Renal pelvis (tissue), 4 donors: ENCODE measurements around the gene SETBP1. TPM values are rescaled to one million over a fixed set of nuclear protein-coding genes. Genes with fewer than 3 reads are reported as not detected.
A peak's percentile ranks its signal among the peaks of the same experiment; 100 is the strongest.
"Not testable (repeated sequence)": the region's sequence is repeated elsewhere in the genome, so short reads cannot be mapped to it uniquely, and the experiment has no call there.

Source experiments
- DNase-seq: peaks from one replicate; pipeline ENCODE4 v3.0.0-alpha.2; 2013
- polyA plus RNA-seq, 3 donors: library from polyadenylated mRNA; unstranded; fragments of 120-200 nt; gene quantifications; one replicate each; pipeline ENCODE4 v1.2.1, GENCODE V29; 2013; ENCODE audit not compliant: insufficient read length in 3 of 3

The SETBP1 gene
- polyA plus RNA-seq, 3 donors: 27.8 to 35.1 (median 31.0) TPM

DNA sequence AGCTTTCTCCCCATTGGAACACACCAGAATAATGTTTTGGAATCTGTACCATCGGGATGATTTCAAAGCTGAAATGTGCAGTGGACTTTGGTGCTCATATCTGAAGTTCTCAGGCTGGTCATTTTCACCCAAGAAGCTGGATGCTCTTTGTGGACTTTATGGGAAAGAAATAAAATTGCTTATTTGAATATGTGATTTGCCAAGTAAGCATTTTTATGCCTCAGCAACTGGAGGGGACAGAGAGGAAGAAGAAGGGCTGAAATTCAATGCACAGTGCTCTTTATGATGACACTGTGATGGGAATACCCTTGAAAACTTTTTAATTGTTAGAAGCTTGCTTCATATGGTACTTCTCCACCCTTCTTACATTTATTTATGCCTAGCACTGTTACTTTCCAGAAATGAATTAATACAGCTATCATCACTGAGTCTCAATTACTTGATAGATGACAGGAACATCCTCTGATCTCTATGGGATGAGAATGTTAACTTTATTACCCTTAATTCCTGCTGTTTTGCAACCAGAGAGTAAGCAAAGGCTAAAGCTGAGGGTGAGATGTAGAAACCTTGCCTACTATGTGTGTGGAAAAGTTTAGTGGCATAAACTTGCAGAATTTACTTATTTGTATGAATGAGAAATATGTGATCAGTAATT is 23.6 kb downstream of the SETBP1 start:
- no peak for DNase-seq

- DNase-seq: no peak
Observed at GRCh38 chr18:44705075-44705675, 24.5 kb downstream of the SETBP1 start.

DNA sequence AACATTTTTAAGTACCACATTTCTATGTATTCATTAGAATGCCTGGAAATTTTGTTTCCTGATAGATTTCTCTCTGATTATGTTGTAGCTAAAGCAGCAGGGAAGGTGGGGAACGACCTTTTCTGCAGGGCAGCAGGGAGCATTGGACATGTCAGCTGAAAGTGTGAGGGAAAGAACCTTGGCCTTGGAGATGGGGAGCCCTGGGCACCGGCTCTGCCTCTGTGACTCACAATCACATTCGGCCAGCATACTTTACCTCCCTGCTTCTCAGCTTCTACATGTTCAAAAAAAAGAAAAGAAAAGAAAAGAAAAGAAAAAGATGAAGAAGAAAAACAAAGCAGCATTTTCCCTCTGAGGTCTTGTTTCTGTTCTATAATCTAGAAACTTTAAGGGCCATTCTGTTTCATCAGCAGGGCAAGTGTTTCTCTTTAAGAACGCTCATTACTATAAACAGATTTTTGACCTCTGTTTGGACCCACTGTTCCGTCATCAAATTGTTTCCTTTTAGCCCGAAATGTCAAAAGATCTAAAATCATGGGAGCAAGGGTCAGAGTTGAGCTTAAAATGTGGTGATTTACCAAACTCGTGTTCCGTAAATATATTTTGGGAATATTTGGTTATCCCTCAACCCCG is 27.9 kb downstream of the SETBP1 start:
- no peak for DNase-seq

GRCh38 chr18:44709307-44710126 is 28.8 kb downstream of the SETBP1 start:
- DNase-seq: no peak

- DNase-seq: no peak
Observed at GRCh38 chr18:44710931-44711330, 30.2 kb downstream of the SETBP1 start.

- no peak for DNase-seq
Observed at GRCh38 chr18:44712025-44712424, 31.3 kb downstream of the SETBP1 start.

DNA sequence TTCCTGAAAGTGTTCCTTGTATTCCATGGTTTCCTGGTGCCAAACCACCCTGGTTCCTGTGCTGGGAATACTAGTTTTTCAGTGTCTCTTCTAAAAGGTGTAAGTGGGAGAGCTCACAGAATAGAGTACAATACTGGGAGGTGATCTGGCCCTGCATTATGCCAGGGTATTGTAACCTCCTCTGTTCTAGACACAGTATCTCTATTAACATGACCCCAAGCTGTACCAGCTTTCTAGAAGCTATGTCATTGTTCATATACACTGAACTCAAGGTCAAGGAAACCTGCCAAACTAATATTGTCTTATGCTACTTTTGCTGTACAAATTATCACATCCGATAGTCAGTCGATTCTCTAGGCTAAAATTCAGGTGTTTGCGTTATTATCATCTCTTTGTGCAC is 32.7 kb downstream of the SETBP1 start:
- DNase-seq: no peak

DNA sequence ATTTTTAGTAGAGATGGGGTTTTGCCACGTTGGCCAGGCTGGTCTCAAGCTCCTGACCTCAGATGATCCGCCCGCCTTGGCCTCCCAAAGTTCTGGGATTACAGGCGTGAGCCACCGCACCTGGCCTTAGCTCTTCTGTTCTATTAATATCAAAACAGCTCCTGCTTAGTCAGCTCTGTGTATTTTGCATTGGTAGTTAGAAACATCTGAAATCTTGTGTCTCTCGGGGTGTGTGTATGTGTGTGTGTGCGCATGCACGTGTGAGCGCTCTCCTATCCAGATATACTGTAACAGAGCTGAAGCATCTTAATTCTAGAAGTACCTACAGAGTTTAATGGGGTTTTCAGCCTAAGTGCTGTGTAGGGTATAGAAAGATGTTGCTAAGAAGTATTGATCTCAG is 33.7 kb downstream of the SETBP1 start:
- DNase-seq: no peak

DNA sequence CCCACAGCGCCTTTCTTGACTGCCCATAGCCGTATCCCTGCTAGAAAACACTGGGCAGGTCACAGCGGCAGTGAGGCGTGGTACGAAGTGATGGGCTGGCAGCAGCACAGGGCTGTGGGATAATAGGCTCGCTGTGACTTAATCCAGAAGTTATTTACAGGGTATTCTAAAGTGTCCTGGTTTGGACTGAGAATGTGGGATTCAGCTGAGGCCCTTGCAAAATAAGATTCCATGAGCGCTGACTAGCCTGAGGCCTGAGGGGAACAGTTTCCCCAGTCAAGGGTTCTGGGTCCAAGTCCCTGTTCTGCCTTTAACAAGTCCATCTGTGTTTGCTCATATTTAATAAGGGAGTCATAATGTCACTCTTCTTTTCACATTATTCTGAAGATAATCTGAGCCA is 34.6 kb downstream of the SETBP1 start:
- peak; percentile 73 for DNase-seq

- DNase-seq: no peak
Observed at GRCh38 chr18:44715842-44716241, 35.2 kb downstream of the SETBP1 start.

- no peak for DNase-seq
Observed at GRCh38 chr18:44716697-44717163, 36.0 kb downstream of the SETBP1 start.

DNA sequence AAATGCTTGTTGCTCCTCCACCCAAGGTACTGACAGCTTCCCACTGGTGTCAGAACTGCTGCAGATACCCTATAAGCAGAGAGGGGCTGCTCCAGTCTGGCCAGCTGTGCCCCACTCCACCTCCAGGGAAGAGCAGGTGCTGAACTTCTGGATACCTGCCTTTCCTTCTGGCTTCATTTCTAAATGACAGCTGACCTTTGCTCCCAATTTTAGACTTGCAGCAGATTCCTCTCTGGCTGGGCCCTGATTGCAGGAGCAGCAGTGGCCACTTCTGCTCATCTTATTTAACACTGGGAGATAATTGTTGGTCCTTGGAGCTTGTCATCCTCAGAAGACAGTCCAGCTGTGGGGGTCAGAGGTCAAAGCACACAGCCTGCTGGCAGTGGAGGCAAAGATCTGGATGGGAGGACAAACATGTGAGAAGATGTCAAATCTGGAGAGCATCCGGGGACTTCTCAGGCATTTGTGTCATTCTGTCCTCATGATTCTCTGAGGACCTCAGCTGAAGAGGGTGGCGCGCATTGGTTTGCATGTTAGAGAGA is 38.9 kb downstream of the SETBP1 start:
- no peak for DNase-seq

- DNase-seq: not testable (repeated sequence)
Observed at GRCh38 chr18:44721748-44722147, 41.1 kb downstream of the SETBP1 start.

GRCh38 chr18:44723411-44723810 is 42.7 kb downstream of the SETBP1 start:
- DNase-seq: no peak

- DNase-seq: no peak
Observed at GRCh38 chr18:44724105-44724778, 43.6 kb downstream of the SETBP1 start.

DNA sequence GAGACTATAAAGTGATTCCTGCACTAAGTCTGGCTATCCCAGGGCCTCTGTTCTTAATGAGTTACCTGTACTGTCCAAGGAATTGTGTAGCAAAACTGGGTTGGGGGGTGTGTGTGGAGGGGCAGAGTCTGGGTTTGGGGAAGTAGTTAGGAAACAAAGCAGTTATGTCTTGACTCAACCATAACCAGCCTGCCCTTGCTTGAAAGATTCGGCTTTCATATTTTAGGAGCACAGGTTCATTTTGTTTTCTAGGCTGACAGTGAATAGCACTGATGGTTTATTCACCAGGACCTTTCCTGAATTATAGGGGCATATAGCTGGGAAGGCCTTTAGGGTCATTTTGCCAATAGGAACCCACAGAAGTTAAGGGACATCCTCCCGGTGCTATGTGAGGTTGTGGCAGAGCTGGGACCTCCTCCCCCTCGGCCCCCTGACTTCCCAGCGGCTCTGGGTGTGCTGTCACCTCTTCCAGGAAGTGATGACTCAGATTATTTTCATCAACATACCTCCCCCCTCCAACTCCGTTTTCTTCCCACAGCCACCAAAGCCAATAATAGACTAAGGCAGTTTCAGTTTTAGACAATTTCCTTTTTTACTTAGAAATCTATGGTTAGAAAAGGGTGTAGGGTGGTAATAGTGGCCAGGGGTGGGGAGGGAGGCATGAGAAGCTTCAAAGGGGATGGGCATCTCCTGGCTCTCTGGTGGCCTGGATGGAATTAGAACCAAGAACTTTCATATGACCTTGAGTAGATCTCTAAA is 44.8 kb downstream of the SETBP1 start:
- DNase-seq: no peak

GRCh38 chr18:44726059-44726421 is 45.4 kb downstream of the SETBP1 start:
- DNase-seq: no peak

- no peak for DNase-seq
Observed at GRCh38 chr18:44727291-44727690, 46.6 kb downstream of the SETBP1 start.

- no peak for DNase-seq
Observed at GRCh38 chr18:44729631-44730101, 49.0 kb downstream of the SETBP1 start.

- DNase-seq: no peak
Observed at GRCh38 chr18:44730803-44731529, 50.3 kb downstream of the SETBP1 start.
